T-helper 17 cell (primary cell): Measurements from ENCODE around the gene GJC2. TPM values are rescaled to one million over a fixed set of nuclear protein-coding genes. Genes with fewer than 3 reads are reported as not detected.

Experiments
- ATAC-seq: fragments of 150-1000 bp; cut with Tn5 transposase; 2 replicates; pipeline ENCODE4 v1.10.0; 2021; ENCODE audit warnings: mild to moderate bottlenecking, moderate library complexity
- DNase-seq, 3 donors: peaks; one replicate each; pipeline versions ENCODE4 v3.0.0 to v3.0.0-alpha.2; 2020 to 2021
- H3K9me3 ChIP-seq: one replicate; pipeline ENCODE4 v1.7.0; 2013; ENCODE audit warnings: low read length, mild to moderate bottlenecking; ENCODE audit not compliant: control insufficient read depth, poor library complexity, severe bottlenecking
- H3K27ac Mint-ChIP-seq: one replicate; pipeline ENCODE4 v1.8.0; 2022; ENCODE audit warnings: mild to moderate bottlenecking, moderate library complexity, mixed read lengths
- H3K27me3 Mint-ChIP-seq: one replicate; pipeline ENCODE4 v1.8.0; 2022; ENCODE audit warnings: mixed read lengths
- H3K36me3 Mint-ChIP-seq: one replicate; pipeline ENCODE4 v1.8.0; 2022; ENCODE audit warnings: low read depth, mixed read lengths
- H3K4me1 Mint-ChIP-seq: one replicate; pipeline ENCODE4 v1.8.0; 2022; ENCODE audit warnings: mild to moderate bottlenecking, mixed read lengths
- H3K4me3 Mint-ChIP-seq: one replicate; pipeline ENCODE4 v1.8.0; 2022; ENCODE audit warnings: mild to moderate bottlenecking, moderate library complexity, mixed read lengths
- total RNA-seq, 4 donors: library from RNA in 2 of 4; stranded (reverse) in 2 of 4; gene quantifications; one replicate each; pipeline ENCODE4 v1.2.3 and lab custom pipeline; 2022 to 2026

GJC2 gene
- total RNA-seq, 2 donors from 2014 or later, result 0.94 to 1.9 TPM

DNA sequence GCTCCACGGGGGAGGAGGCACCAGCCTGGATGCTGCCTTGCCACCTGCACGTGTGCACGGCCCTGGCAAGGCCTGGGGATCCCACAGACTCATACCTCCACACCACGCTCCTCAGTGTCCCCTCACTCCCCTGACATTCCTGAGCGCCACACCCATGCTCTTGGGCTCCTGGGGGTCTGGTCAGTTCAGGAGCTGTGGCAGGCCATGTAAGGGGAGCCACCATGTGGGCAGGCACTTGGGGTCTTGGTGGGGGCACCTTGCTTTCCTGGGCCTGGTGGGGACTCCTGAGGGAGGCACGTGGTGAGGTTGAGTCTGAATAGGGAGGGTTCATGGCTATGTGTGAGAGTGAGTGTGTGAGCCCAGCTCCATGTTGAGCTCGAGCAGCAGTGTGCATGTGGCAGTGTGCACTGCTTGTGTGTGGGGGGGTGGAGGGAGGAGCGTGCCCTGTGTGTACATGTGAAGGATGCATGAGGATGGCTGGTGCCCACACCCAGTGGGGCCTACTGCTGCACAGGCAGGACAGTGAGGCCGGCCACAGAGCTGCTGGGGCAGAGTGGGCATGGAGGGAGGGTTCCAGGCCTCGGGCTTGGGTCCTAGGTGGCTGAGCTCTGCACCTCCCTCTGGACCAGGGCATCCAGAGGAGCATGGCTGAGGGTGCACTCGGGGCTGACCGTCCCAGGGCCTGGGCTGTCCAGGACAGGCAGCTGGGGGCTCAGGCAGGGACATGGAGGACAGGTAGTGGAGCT, 1.6 kb downstream of the GJC2 start:
- no peak overlapping the region for H3K27ac Mint-ChIP-seq
- H3K4me1 Mint-ChIP-seq, result peaks cover 7% of the 10 kb centered on the region
- H3K27me3 Mint-ChIP-seq, result no peaks in the 10 kb centered on the region
- H3K36me3 Mint-ChIP-seq, result no peaks in the 10 kb centered on the region
- no peak overlapping the region for H3K4me3 Mint-ChIP-seq
- ATAC-seq (no peak), DNase-seq (no peak)
- H3K9me3 ChIP-seq, result no peaks in the 10 kb centered on the region

DNA sequence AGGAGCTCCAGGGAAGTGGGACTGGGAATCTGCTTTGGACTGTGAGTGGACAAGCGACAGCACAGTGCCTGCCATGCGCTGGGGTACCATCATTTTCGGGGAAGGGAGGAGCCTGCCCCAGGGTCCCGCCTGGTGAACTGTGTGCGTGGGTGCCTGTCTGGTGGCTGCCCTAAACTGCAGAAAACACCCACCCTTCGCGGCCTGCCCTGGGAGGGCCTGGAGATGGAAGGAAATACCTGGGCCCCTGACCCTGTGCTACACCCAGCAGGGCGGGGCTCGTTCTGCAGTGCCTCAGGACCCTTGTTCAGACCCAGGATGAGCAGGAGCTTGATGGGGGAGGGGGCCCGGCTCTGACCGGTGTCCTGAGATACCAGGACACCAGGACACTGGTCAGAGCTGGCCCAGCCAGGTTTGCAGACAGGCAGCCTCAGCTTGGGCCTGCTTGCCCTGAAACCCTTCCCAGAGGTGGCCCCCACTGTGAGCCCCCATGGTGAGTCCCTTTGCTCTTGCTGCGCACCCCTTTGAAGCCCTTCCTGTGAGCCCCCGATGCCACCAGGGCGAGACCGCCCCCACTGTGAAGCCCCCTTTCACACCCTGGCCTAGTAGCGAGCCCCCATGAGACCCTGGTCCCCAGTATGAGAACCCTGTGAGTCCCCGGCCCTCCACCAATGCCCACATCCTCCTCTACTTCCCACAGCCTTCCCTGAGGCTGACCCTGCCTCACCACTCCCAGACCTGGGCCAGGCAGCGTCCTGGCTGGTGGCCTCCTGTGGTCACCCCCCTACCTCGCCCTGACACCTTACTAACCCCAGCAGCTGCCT, 2.6 kb downstream of the GJC2 start:
- no peaks in the 10 kb centered on the region for H3K9me3 ChIP-seq
- peak overlapping the region; percentile 69 for H3K4me3 Mint-ChIP-seq
- DNase-seq (no peak), ATAC-seq (no peak)
- no peaks in the 10 kb centered on the region for H3K36me3 Mint-ChIP-seq
- no peak overlapping the region for H3K27ac Mint-ChIP-seq
- H3K4me1 Mint-ChIP-seq, result peaks cover 7% of the 10 kb centered on the region
- no peaks in the 10 kb centered on the region for H3K27me3 Mint-ChIP-seq

- Mint-ChIP-seq H3K36me3 (no peaks in the 10 kb centered on the region), H3K4me1 (peaks cover 7% of the 10 kb centered on the region), H3K27me3 (no peaks in the 10 kb centered on the region), H3K27ac (no peak overlapping the region), H3K4me3 (peak overlapping the region; percentile 69)
- no peak for DNase-seq
- ATAC-seq, result no peak
- H3K9me3 ChIP-seq, result no peaks in the 10 kb centered on the region
Observed at GRCh38 chr1:228152918-228153258, 3.2 kb downstream of the GJC2 start.

- H3K27me3 Mint-ChIP-seq, result no peaks in the 10 kb centered on the region
- no peaks in the 10 kb centered on the region for H3K36me3 Mint-ChIP-seq
- no peak overlapping the region for H3K4me3 Mint-ChIP-seq
- H3K9me3 ChIP-seq, result no peaks in the 10 kb centered on the region
- H3K27ac Mint-ChIP-seq, result no peak overlapping the region
- H3K4me1 Mint-ChIP-seq, result peaks cover 7% of the 10 kb centered on the region
- ATAC-seq (no peak), DNase-seq (no peak)
Observed at GRCh38 chr1:228154021-228154669, 4.4 kb downstream of the GJC2 start.

DNA sequence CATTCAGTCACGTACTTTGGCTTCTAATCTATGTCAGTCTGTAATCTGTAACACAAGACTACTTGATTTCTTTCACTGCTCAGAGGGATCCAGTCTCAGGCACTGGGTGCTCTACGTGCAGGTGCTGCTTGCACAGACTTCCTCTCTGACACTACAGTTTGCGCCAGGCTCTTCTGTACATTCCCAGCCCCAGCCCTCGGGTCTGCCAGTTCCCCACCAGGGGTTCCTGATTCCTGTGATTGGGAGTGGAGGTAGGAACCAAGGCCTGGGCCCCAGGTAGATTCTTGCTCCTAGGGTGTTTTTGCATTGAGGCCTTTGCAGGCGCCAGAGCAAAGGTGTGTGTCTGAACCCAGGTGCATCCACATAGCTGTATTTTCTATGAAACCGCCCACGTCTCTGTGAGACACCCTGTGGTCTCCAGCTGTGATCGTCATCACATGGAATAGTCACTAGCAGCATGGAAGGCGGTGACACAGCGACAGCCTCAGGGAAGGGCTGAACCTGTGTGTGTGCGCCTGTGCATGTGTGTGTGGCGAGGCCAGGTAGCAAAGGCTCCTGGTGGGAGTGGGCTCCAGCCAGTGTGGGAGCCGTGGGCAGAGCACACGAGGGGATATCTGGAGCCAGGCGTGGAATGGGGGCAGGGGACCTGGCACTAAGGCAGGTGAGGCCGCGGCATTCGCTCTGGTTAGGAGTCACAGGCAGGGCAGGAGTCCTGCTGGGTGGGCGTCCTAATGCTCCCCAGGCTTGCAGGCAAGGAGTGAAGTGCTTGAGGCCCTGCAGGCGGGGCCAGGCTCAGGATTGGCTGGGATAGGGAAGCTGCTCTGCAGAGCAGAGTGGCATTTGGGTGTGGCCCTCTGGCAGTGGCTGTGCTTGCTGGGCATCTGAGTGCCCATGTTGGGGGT, 5.2 kb downstream of the GJC2 start:
- DNase-seq, result no peak
- no peaks in the 10 kb centered on the region for H3K9me3 ChIP-seq
- no peaks in the 10 kb centered on the region for H3K36me3 Mint-ChIP-seq
- H3K27ac Mint-ChIP-seq, result no peak overlapping the region
- peaks cover 7% of the 10 kb centered on the region for H3K4me1 Mint-ChIP-seq
- H3K27me3 Mint-ChIP-seq, result no peaks in the 10 kb centered on the region
- H3K4me3 Mint-ChIP-seq, result peak overlapping the region; percentile 33
- no peak for ATAC-seq

DNA sequence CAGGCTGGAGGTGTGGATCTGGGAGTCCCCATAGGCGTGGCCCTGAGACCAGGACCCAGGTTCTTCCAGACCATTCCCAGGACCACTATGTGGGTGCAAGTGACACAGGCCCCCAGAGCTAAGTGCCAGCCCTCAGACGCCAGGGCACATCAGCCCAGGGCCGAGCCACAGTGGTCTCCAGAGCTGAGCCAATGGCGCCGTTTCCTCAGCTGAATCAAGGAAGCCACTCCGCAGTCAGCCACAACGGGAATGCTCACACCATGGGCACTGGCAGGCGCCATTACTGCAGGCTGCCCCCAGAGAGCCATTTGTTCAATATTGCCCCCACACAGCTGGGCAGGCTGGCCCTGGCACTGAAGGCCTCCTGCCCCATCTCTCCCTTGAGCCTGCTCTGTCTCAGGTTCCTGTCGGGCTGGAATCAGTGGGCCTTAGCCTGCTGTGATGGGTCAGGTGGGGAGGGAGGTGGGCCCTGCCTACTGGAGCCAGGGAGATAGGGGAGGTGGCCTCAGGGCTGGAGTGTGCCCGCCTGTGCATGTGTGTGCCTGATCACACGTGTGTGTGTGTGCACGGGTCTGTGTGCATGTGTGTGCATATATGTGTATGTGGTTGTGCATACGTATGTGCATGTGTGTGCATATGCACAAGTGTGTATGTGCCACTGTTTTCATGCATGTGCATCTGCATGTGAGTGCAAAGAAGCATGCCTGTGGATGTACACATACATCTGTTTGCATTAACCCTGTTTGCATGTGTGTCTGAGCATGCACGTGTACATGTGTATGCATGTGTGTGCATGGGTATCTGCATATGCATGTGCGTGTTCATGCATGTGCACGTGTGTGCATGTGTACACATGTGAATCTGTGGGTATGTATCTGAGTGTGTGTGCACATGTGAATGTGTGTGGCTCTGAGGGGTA, 6.1 kb downstream of the GJC2 start:
- Mint-ChIP-seq H3K27me3 (no peaks in the 10 kb centered on the region), H3K36me3 (no peaks in the 10 kb centered on the region), H3K4me1 (peaks cover 7% of the 10 kb centered on the region), H3K27ac (no peak overlapping the region), H3K4me3 (no peak overlapping the region)
- DNase-seq (no peak), ATAC-seq (no peak)
- H3K9me3 ChIP-seq, result no peaks in the 10 kb centered on the region

DNA sequence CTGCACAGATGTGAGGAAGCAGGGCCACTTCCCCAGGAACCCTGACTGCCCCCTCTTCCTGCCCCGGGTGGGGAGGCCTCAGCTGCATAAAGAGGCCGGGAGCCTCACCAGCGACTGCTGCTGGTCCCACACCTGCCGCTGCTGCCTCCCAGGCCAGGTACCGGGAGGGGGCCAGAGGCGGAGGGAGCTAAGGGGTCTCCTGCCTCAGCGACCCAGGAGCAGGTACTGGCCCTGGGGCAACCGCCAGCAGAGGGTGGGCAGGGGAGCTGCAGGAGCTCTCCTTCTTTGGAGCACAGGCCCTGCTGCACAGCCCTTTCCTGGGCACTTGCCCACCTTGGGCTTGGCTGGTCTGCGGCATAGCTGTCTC, 6.8 kb downstream of the GJC2 start:
- ATAC-seq (no peak), DNase-seq (no peak)
- no peak overlapping the region for H3K4me3 Mint-ChIP-seq

GRCh38 chr1:228156941-228157728, 7.4 kb downstream of the GJC2 start:
- H3K9me3 ChIP-seq, result no peaks in the 10 kb centered on the region
- H3K27me3 Mint-ChIP-seq, result no peaks in the 10 kb centered on the region
- H3K27ac Mint-ChIP-seq, result no peak overlapping the region
- peaks cover 6% of the 10 kb centered on the region for H3K4me1 Mint-ChIP-seq
- ATAC-seq (peak; percentile 17), DNase-seq (no peak)
- no peaks in the 10 kb centered on the region for H3K36me3 Mint-ChIP-seq
- H3K4me3 Mint-ChIP-seq, result no peak overlapping the region

More for the DNA sequence above, 6.8 kb downstream of the GJC2 start:
- no peaks in the 10 kb centered on the region for H3K27me3 Mint-ChIP-seq
- H3K4me1 Mint-ChIP-seq, result peaks cover 5% of the 10 kb centered on the region
- no peak overlapping the region for H3K27ac Mint-ChIP-seq
- H3K9me3 ChIP-seq, result no peaks in the 10 kb centered on the region
- H3K36me3 Mint-ChIP-seq, result no peaks in the 10 kb centered on the region

- no peak overlapping the region for H3K27ac Mint-ChIP-seq
- no peaks in the 10 kb centered on the region for H3K9me3 ChIP-seq
- H3K4me1 Mint-ChIP-seq, result peaks cover 10% of the 10 kb centered on the region
- H3K36me3 Mint-ChIP-seq, result no peaks in the 10 kb centered on the region
- no peak for DNase-seq
- H3K27me3 Mint-ChIP-seq, result no peaks in the 10 kb centered on the region
- ATAC-seq, result no peak
- no peak overlapping the region for H3K4me3 Mint-ChIP-seq
Observed at GRCh38 chr1:228157729-228158126, 8.0 kb downstream of the GJC2 start.

DNA sequence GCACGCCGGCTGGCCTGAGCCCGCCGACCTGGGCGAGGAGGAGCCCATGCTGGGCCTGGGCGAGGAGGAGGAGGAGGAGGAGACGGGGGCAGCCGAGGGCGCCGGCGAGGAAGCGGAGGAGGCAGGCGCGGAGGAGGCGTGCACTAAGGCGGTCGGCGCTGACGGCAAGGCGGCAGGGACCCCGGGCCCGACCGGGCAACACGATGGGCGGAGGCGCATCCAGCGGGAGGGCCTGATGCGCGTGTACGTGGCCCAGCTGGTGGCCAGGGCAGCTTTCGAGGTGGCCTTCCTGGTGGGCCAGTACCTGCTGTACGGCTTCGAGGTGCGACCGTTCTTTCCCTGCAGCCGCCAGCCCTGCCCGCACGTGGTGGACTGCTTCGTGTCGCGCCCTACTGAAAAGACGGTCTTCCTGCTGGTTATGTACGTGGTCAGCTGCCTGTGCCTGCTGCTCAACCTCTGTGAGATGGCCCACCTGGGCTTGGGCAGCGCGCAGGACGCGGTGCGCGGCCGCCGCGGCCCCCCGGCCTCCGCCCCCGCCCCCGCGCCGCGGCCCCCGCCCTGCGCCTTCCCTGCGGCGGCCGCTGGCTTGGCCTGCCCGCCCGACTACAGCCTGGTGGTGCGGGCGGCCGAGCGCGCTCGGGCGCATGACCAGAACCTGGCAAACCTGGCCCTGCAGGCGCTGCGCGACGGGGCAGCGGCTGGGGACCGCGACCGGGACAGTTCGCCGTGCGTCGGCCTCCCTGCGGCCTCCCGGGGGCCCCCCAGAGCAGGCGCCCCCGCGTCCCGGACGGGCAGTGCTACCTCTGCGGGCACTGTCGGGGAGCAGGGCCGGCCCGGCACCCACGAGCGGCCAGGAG, 8.6 kb downstream of the GJC2 start:
- peaks cover 10% of the 10 kb centered on the region for H3K4me1 Mint-ChIP-seq
- ATAC-seq (no peak), DNase-seq (no peak)
- H3K9me3 ChIP-seq, result no peaks in the 10 kb centered on the region
- H3K27me3 Mint-ChIP-seq, result no peaks in the 10 kb centered on the region
- H3K36me3 Mint-ChIP-seq, result no peaks in the 10 kb centered on the region
- H3K4me3 Mint-ChIP-seq, result no peak overlapping the region
- no peak overlapping the region for H3K27ac Mint-ChIP-seq
